IPS-NIHi7 (cell line): ENCODE measurements around the gene NUP85.
"Not testable (repeated sequence)": the region's sequence is repeated elsewhere in the genome, so short reads cannot be mapped to it uniquely, and the experiment has no call there.

Experiments
- DNase-seq: peaks from one replicate; pipeline ENCODE4 v3.0.0; 2012; ENCODE audit warnings: mixed read lengths; ENCODE audit errors: extremely low spot score

The NUP85 gene, protein sequence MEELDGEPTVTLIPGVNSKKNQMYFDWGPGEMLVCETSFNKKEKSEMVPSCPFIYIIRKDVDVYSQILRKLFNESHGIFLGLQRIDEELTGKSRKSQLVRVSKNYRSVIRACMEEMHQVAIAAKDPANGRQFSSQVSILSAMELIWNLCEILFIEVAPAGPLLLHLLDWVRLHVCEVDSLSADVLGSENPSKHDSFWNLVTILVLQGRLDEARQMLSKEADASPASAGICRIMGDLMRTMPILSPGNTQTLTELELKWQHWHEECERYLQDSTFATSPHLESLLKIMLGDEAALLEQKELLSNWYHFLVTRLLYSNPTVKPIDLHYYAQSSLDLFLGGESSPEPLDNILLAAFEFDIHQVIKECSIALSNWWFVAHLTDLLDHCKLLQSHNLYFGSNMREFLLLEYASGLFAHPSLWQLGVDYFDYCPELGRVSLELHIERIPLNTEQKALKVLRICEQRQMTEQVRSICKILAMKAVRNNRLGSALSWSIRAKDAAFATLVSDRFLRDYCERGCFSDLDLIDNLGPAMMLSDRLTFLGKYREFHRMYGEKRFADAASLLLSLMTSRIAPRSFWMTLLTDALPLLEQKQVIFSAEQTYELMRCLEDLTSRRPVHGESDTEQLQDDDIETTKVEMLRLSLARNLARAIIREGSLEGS

DNA sequence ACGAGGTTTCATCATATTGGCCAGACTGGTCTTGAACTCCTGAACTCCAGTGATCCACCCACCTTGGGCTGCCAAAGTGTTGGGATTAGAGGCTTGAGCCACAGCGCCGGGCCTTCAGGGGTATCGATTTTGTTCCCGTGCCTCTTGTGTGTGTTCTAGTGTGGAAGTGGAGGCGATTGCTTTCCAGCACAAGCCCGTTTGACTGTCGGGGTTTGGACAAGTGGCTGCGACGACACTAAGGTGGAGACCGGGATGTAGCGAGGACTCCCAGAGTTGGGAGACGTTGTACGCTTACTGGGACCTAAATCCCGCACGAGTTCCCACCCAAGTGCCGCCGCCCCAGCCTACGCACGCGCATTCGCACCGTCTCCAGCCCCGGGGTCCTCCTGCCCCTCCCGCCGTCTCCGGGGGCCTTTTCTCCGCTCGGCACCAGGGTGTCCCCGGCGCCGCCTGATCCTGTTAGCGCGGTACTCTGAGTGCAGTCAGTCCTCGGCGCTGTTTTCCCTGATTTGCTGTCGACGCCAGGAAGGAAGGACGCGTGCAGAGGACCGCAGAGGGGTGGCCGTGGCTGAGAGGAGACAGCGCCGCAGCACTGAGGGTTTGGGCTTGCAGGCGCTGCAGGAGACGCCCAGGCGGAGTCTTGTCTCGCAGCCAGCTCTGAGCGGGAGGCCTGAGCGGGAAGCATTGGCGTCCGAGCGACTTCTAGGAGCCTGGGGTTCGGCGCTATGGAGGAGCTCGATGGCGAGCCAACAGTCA lies at the start of gene NUP85:
TSS of gene NUP85 (plus strand) at position 643 of the 756 bp plus-strand sequence. CDS start at position 726, 83 bp downstream.
- peak; percentile 100 for DNase-seq

GRCh38 chr17:75158480-75158879 lies 47.0 kb upstream of the NUP85 start:
- not testable (repeated sequence) for DNase-seq

- DNase-seq: no peak
Measured at GRCh38 chr17:75159196-75160031, 46.1 kb upstream of the NUP85 start.

DNA sequence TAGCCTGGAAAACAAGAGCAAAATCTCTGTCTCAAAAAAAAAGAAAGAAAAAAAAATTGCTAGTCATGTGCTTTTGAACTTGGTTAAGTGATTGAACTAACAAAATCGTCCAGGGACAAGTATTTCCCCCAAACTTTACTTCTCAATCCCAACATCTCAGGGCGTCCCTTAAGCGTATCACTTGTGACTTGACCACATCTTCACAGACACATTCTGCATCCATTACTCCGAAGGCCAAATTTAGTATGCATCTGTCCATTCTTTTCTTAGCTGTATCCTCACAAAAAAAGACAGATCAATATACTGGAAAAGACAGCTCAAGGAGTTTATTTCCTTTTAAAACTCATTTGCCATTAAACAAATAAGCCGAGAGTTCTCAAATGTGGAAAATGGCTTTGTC lies 45.3 kb upstream of the NUP85 start:
- DNase-seq: no peak

DNA sequence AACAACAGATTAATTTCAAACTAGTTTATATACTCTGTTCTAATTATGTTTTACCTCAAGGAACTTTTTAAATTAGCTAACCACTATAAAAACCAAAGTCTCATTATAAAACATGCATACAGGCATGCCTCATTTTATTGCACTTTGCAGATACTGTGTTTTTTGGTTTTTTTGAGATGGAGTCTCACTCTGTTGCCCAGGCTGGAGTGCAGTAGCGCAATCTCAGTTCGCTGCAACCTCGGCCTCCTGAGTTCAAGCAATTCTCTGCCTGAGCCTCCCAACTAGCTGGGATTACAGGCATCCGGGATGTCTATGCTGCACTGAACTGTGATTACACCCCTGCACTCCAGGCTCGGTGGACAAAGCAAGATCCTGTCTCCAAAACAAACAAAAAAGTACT lies 42.4 kb upstream of the NUP85 start:
- DNase-seq: no peak

- DNase-seq: not testable (repeated sequence)
Measured at GRCh38 chr17:75164606-75165005, 40.9 kb upstream of the NUP85 start.

DNA sequence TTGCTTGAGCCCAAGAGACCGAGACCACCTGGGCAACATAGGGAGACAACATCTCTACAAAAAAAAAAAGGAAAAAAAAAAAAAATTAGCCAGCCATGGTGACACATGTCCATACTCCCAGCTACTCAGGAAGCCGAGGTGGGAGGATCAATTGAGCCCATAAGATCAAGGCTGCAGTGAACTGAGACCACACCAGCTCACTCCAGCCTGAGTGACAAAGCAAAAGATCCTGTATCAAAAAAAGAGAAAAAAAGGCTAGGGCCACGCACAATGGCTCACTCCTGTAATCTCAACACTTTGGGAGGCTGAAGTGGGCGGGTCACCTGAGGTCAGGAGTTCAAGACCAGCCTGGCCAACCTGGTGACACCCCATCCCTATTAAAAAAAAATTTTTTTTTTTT lies 36.5 kb upstream of the NUP85 start:
- DNase-seq: no peak

- DNase-seq: no peak
Measured at GRCh38 chr17:75173526-75173925, 32.0 kb upstream of the NUP85 start.

GRCh38 chr17:75174996-75175395 lies 30.5 kb upstream of the NUP85 start:
- no peak for DNase-seq

- no peak for DNase-seq
Measured at GRCh38 chr17:75176625-75177024, 28.9 kb upstream of the NUP85 start.

DNA sequence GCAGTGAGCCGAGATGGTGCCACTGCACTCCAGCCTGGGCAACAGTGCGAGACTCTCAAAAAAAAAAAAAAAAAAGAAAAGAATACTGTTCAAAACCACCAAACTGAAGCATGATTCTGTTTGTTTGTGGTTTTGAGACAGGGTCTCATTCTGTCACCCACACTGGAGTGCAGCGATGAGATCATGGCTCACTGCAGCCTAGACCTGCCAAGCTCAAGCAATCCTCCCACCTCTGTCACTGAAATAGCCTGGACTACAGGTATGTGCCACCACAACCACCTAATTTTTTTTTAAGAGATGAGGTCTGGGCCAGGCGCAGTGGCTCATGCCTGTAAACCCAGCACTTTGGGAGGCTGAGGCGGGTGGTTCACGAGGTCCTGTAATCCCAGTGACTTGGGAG lies 27.0 kb upstream of the NUP85 start:
- DNase-seq: no peak

- DNase-seq: no peak
Measured at GRCh38 chr17:75181110-75181509, 24.4 kb upstream of the NUP85 start.

DNA sequence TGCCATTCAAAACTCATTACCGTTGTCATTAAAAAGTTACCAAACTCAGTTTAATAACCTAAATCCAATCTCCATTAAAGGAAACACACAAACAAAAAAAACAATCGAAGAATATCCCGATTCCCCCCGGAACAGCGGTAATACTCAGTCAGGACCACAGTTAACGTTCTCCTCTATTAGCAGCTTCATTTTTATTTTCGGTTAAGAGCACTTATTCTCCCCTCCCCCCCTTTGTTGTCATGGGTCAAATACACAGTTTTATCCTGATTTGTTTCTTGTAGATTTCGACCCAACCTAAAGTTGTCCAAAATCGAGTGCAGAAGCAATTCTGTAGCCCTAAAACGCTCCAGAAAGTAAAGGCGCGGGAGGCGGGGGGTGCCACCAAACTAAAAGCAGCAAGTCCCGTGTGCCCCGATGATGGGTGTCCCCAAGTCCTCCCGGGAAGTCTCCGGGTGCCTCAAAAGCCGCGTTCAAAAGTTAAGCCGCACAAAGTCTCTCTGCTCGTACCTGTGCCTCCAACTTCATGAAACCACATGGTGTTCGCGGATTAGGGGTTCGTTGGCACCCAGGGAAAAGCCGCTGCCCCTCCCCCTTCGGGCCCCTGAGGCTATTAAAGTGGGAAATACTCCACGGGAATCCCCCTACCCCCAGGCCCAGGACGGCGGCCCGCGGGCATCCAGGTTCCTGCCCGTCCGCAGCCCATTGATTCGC lies 23.7 kb upstream of the NUP85 start:
- no peak for DNase-seq

DNA sequence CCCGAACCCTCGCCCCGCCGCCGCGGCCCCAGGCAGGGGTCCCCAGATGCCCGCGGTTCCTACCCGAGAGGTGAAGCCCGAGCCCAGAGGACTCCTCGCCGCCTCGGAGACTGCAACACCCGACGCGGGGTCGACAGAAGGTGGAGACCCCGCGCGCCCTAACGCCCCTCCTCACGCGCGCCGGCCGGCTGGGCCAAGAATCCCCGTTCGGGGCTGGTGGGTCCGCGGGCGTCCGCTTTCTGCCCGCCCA lies 23.2 kb upstream of the NUP85 start:
- DNase-seq: no peak

DNA sequence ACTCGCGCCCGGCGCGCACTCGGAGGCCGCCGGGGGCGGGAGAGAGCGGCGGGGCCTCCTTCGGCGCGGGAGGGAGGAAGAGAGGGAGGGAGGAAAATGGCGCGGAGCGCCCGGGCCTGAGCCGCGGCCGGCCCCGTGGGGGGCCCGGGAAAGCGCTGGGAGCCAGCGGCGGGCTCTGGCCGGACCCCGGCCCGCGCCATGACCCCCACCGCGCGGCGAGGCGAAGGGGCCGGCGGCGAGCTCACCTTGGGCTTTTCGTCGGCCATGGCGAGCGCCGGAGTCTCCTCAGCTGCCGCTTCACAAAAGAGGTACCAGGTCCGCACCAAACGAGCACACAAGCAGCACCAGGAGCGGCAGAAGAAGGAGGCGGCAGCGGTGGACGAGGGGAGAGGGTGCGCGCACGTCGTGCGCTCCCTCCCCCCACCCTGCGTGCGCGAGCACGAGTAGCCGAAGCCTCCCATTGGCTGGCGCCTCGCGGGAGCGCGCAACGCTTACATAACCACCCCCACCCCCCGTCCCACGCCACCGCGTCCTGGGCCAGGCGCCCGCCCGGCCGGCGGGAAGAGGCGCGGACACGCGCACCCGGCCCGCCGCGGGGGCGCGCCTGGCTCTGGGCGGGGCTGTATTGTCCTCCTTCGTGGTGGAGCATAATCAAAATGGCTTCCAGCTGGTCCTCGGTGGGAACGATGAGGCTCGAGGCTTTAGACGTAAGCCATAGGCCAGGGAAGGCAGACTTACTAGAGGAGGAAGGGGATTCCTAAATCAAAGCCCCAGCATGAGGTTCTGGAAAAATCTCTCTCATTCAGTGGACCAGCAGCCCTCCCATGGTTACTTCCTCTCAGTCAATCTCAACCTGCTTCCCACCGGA lies 22.7 kb upstream of the NUP85 start, which contains the start of gene SUMO2:
TSS of gene SUMO2 (minus strand) at position 391 of the 868 bp plus-strand sequence. CDS start at position 266, 125 bp downstream.
- DNase-seq: peak; percentile 99

GRCh38 chr17:75183999-75184884 lies 21.2 kb upstream of the NUP85 start:
- no peak for DNase-seq

GRCh38 chr17:75188614-75189013 lies 16.9 kb upstream of the NUP85 start:
- DNase-seq: no peak

DNA sequence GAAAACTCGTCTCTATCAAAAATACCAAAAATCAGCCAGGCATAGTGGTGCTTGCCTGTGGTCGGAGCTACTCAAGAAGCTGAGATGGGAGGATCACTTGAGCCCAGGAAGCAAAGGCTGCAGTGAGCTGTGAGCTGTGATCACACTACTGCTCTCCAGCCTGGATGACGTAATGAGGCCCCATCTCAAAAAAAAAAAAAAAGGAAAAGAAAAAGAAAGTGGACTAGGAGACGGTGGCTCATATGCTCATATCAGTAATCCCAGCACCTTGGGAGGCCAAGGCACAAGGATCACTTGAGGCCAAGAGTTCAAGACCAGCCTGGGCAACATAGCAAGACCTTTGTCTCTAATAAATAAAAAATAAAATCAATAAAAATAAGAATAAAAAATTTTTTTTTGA lies 13.9 kb upstream of the NUP85 start:
- DNase-seq: no peak

GRCh38 chr17:75194879-75195278 lies 10.6 kb upstream of the NUP85 start:
- no peak for DNase-seq
